BLaER1 (cell line): ENCODE results near the gene LIPG.
A peak's percentile ranks its signal among the peaks of the same experiment; 100 is the strongest.
"Not testable (repeated sequence)": the region's sequence is repeated elsewhere in the genome, so short reads cannot be mapped to it uniquely, and the experiment has no call there.

ENCODE experiments used
- H3K27ac ChIP-seq: shearing (Covaris generic); formaldehyde crosslinking; 2 replicates; pipeline ENCODE4 v1.8.1; 2022
- H3K27me3 ChIP-seq: shearing (Covaris generic); formaldehyde crosslinking; 2 replicates; pipeline ENCODE4 v1.8.1; 2022
- H3K36me3 ChIP-seq: shearing (Covaris generic); formaldehyde crosslinking; 2 replicates; pipeline ENCODE4 v1.8.1; 2022
- H3K4me1 ChIP-seq: shearing (Covaris generic); formaldehyde crosslinking; 2 replicates; pipeline ENCODE4 v1.8.1; 2022
- H3K4me2 ChIP-seq: shearing (Covaris generic); formaldehyde crosslinking; 2 replicates; pipeline ENCODE4 v1.8.1; 2022
- H3K4me3 ChIP-seq: shearing (Covaris generic); formaldehyde crosslinking; 2 replicates; pipeline ENCODE4 v1.8.1; 2022
- H3K9ac ChIP-seq: shearing (Covaris generic); formaldehyde crosslinking; 2 replicates; pipeline ENCODE4 v1.8.1; 2022
- H3K9me3 ChIP-seq: shearing (Covaris generic); formaldehyde crosslinking; 2 replicates; pipeline ENCODE4 v1.8.1; 2022
- H4K20me1 ChIP-seq: shearing (Covaris generic); formaldehyde crosslinking; 2 replicates; pipeline ENCODE4 v1.8.1; 2022
- Cebpa-rat ChIP-seq: shearing (Covaris generic); IDR thresholded peaks from 2 replicates; pipeline ENCODE4 v1.8.1; 2022

The LIPG gene

GRCh38 chr18:49561289-49562193, at the start of gene LIPG:
TSS of gene LIPG (plus strand) at chr18:49562057. CDS start at chr18:49562309, 252 bp downstream.
- no peak within 1 kb of the TSS for H3K27ac ChIP-seq

GRCh38 chr18:49512876-49513275, 49.0 kb upstream of the LIPG start:
- H3K4me3 ChIP-seq, H3K4me1 ChIP-seq, H3K36me3 ChIP-seq: not testable (repeated sequence)

More at GRCh38 chr18:49561289-49562193, at the start of gene LIPG:
- no peaks in the 10 kb centered on the region for H3K36me3 ChIP-seq
- no peak for TF ChIP-seq Cebpa-rat
- peaks cover 18% of the 10 kb centered on the region for H3K4me1 ChIP-seq
- peaks cover 64% of the 10 kb centered on the region for H3K27me3 ChIP-seq
- H3K4me2 ChIP-seq: peak within 1 kb of the TSS; percentile 65
- peaks cover 24% of the 10 kb centered on the region; the same call in 1 of the 2 replicates for H4K20me1 ChIP-seq
- H3K9ac ChIP-seq: no peak within 1 kb of the TSS
- peak within 1 kb of the TSS; percentile 49 for H3K4me3 ChIP-seq
- H3K9me3 ChIP-seq: no peaks in the 10 kb centered on the region

GRCh38 chr18:49514577-49514976, 47.3 kb upstream of the LIPG start:
- H3K27me3 ChIP-seq: no peaks in the 10 kb centered on the region
- H3K27ac ChIP-seq: no peak overlapping the region
- H3K4me2 ChIP-seq: no peak overlapping the region
- no peak overlapping the region for H3K9ac ChIP-seq
- no peak for TF ChIP-seq Cebpa-rat
- H4K20me1 ChIP-seq: no peaks in the 10 kb centered on the region
- no peaks in the 10 kb centered on the region for H3K36me3 ChIP-seq
- no peaks in the 10 kb centered on the region for H3K9me3 ChIP-seq
- H3K4me1 ChIP-seq: 0 out of 2 replicates have a peak, but pooled peaks cover 4% of the 10 kb centered on the region
- no peak overlapping the region for H3K4me3 ChIP-seq

More at GRCh38 chr18:49512876-49513275, 49.0 kb upstream of the LIPG start:
- not testable (repeated sequence) for H3K9me3 ChIP-seq, H3K27me3 ChIP-seq, H3K9ac ChIP-seq, H3K27ac ChIP-seq, H3K4me2 ChIP-seq, H4K20me1 ChIP-seq

GRCh38 chr18:49515003-49515402, 46.9 kb upstream of the LIPG start:
- H4K20me1 ChIP-seq, H3K9me3 ChIP-seq, H3K27me3 ChIP-seq, H3K27ac ChIP-seq, H3K36me3 ChIP-seq, H3K9ac ChIP-seq, H3K4me3 ChIP-seq, H3K4me2 ChIP-seq, H3K4me1 ChIP-seq: not testable (repeated sequence)

GRCh38 chr18:49515516-49515915, 46.3 kb upstream of the LIPG start:
- H3K9me3 ChIP-seq: no peaks in the 10 kb centered on the region
- H3K9ac ChIP-seq: no peak overlapping the region
- TF ChIP-seq Cebpa-rat: no peak
- no peak overlapping the region for H3K27ac ChIP-seq
- no peaks in the 10 kb centered on the region for H3K27me3 ChIP-seq
- no peak overlapping the region for H3K4me2 ChIP-seq
- 0 out of 2 replicates have a peak, but pooled peaks cover 4% of the 10 kb centered on the region for H3K4me1 ChIP-seq
- no peaks in the 10 kb centered on the region for H4K20me1 ChIP-seq
- no peaks in the 10 kb centered on the region for H3K36me3 ChIP-seq
- H3K4me3 ChIP-seq: no peak overlapping the region

- H3K27ac ChIP-seq: no peak overlapping the region
- H3K4me3 ChIP-seq: no peak overlapping the region
- no peaks in the 10 kb centered on the region for H3K27me3 ChIP-seq
- H3K9ac ChIP-seq: no peak overlapping the region
- no peak overlapping the region for H3K4me2 ChIP-seq
- H3K4me1 ChIP-seq: 0 out of 2 replicates have a peak, but pooled peaks cover 4% of the 10 kb centered on the region
- H3K9me3 ChIP-seq: no peaks in the 10 kb centered on the region
- no peak for TF ChIP-seq Cebpa-rat
- H3K36me3 ChIP-seq: no peaks in the 10 kb centered on the region
- H4K20me1 ChIP-seq: no peaks in the 10 kb centered on the region
Observed at GRCh38 chr18:49517483-49517882, 44.4 kb upstream of the LIPG start.

- H3K27me3 ChIP-seq: no peaks in the 10 kb centered on the region
- H3K4me2 ChIP-seq: no peak overlapping the region
- no peaks in the 10 kb centered on the region for H4K20me1 ChIP-seq
- no peak for TF ChIP-seq Cebpa-rat
- H3K9ac ChIP-seq: no peak overlapping the region
- H3K36me3 ChIP-seq: no peaks in the 10 kb centered on the region
- 0 out of 2 replicates have a peak, but pooled peaks cover 4% of the 10 kb centered on the region for H3K4me1 ChIP-seq
- H3K9me3 ChIP-seq: no peaks in the 10 kb centered on the region
- no peak overlapping the region for H3K4me3 ChIP-seq
- H3K27ac ChIP-seq: no peak overlapping the region
Observed at GRCh38 chr18:49519101-49519971, 42.5 kb upstream of the LIPG start.

- no peak overlapping the region for H3K27ac ChIP-seq
Observed at GRCh38 chr18:49520661-49521145, 41.2 kb upstream of the LIPG start.

GRCh38 chr18:49521216-49521835, 40.5 kb upstream of the LIPG start:
- Histone ChIP-seq H3K27me3 (no peaks in the 10 kb centered on the region), H3K4me2 (no peak overlapping the region), H3K9me3 (no peaks in the 10 kb centered on the region), H3K4me3 (no peak overlapping the region), H3K36me3 (no peaks in the 10 kb centered on the region), H4K20me1 (no peaks in the 10 kb centered on the region), H3K9ac (no peak overlapping the region), H3K27ac (no peak overlapping the region), H3K4me1 (no peaks in the 10 kb centered on the region)
- TF ChIP-seq Cebpa-rat: no peak

More at GRCh38 chr18:49520661-49521145, 41.2 kb upstream of the LIPG start:
- no peak overlapping the region for H3K9ac ChIP-seq
- no peak overlapping the region for H3K4me3 ChIP-seq
- no peaks in the 10 kb centered on the region for H3K27me3 ChIP-seq
- H3K9me3 ChIP-seq: no peaks in the 10 kb centered on the region
- H3K4me1 ChIP-seq: 0 out of 2 replicates have a peak, but pooled peaks cover 2% of the 10 kb centered on the region
- H4K20me1 ChIP-seq: no peaks in the 10 kb centered on the region
- no peak for TF ChIP-seq Cebpa-rat
- no peaks in the 10 kb centered on the region for H3K36me3 ChIP-seq
- no peak overlapping the region for H3K4me2 ChIP-seq

GRCh38 chr18:49523580-49524093, 38.2 kb upstream of the LIPG start:
- H3K4me3 ChIP-seq, H3K27ac ChIP-seq, H3K36me3 ChIP-seq, H3K9me3 ChIP-seq, H3K27me3 ChIP-seq, H3K9ac ChIP-seq, H3K4me1 ChIP-seq, H3K4me2 ChIP-seq, H4K20me1 ChIP-seq: not testable (repeated sequence)
